Measurements from ENCODE around the gene KASH5. TPM values are rescaled to one million over a fixed set of nuclear protein-coding genes. Genes with fewer than 3 reads are reported as not detected.
"Not testable (repeated sequence)": the region's sequence is repeated elsewhere in the genome, so short reads cannot be mapped to it uniquely, and the experiment has no call there.

Gene KASH5
- total RNA-seq, 1 donor from 2014 or later = not detected

DNA sequence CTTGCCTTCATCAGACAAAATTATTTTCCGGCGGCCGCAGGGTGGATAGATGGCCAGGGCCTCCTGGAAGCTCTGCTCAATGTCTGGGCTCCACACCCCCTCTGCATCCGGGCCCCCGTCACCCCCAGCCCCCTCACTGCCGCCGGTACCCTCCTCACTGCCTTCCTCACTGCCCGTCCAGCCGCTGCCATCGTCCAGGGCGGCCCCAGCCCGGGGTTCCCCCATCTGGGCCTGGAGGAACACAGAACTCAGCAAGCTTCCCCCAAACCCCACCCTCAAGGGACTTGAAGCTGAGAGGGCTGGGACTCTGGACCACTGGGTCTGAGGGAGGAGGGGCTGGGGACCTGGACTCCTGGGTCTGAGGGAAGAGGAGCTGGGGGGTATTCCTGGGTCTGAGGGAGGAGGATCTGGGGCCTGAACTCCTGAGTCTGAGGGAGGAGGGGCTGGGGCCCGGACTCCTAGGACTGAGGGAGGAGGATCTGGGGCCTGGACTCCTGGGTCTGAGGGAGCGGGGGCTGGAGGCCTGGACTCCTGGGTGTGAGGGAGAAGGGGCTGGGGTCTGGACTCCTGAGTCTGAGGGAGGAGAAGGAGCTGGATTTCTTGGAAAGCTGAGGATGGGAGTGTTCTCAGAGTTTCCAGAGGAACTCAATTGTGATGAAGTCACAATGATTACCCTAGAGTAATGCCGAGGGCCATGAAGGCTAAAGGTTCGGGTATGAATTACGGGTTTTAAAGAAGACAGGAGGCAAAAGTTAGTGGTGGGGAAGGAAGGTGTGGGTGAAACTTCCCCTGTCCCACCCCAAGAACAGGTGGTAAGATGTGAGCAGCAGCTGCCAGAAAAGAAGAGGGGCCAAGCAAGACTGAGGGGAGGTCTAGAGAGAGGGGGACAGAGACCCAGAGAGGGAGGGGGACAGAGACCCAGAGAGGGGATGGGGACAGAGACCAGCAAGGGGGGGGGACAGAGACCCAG is 27.9 kb upstream of the KASH5 start:
- intact Hi-C loops (cut with DNase I) = loop anchor here (2.0 kb wide), 1 partner anchor 19 kb away; no protein-coding TSS in a partner anchor
- no peak for DNase-seq (ENCODE audit: low spot score)

DNA sequence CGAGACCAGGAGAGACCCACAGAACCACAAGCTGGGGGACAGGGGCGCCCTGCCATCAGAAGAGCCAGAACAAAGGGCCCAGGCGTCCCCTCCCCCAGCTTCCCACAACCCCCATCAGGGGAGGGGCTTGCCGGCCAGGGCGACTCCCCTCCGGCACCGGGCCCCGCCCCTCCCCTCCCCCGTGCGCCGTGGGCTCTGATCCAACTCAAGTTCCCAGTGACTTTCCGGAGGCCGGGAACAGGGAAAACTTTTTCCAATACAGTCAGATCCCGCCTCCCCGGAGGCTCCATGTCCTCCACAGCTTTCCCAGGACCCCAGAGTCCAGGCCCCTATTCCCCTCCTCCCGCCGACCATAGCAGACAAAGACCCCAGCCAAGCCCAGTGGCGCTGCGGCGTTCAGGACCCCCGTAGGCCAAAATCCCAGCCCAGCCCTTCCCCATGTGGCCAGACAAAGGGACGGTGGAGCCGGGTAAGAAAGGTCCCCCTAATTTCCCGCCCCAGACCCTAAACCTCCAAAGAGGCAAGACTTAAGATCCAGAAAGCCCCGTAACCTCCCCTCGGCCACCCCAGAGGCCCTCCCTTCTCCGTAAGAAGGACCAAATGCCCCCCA is 26.5 kb upstream of the KASH5 start:
- DNase-seq (ENCODE audit: low spot score) = peak; percentile 87
- intact Hi-C loops (cut with DNase I) = loop anchor here (2.0 kb wide), 2 partner anchors 21 to 81 kb away; no protein-coding TSS in a partner anchor

DNA sequence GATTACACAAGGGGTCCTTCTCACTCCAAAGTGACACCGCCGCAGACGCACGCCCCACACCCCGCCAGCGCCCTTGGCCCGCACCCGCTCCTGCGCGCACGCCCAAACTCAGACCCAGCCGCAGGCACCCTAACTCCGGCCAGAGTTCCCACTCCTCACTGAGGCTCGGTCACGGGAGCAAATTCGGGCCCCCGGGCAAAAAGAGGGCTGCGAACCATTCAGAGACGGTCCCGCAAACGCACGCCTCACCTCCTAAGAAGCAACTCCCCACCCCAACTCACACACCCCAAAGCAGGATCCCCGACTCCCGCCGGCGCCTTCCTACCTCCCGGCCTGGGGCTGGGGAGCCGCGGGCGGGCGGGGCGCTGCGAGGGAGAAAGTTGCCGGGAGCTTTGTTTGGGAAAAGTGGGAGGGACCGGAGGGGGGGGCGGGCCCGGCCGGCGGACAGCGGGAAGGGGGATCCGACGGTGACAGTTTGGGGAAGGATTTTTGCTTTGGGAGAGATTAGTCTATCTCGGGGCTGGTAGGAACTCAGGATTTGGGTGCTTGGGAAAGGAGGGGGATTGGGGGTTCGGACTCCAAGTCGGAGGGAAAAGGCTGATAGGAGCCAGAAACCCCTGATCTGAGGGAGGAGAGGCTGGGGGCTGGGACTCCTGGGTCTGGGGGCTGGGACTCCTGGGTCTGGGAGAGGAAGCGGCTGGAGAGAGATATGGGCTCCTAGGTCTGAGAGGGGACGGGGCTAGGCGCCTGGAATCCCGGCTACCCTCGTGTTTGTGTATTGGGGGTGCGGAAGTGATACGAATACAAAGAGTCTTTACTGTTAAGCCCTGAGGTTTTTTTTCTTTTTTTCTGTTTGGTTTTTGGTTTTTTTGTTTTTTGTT is 25.8 kb upstream of the KASH5 start, which contains the start of gene TEAD2:
TSS of gene TEAD2 (minus strand) at position 369 of the 881 bp plus-strand sequence. CDS start 2,341 bp downstream, outside the sequence.
- DNase-seq (ENCODE audit: low spot score) = peak; percentile 89
- intact Hi-C loops (cut with DNase I) = loop anchor here (2.0 kb wide), 1 partner anchor 81 kb away; no protein-coding TSS in a partner anchor

DNA sequence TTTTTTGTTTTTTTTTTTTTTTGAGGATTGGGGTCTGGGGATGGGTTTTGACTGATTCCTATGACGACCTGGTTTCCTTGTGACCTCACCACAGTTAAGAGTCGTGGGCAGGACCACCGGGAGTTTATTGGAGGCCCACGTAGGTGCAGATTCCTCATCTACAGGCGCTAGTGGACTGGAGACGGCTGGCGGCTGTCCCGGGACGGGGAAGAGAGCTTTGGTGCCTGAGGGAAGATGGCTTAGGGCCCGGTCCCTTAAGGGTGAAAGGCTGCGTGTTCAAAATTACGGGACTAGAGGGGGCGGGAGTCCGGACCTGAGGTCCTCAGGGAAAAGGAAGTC is 25.2 kb upstream of the KASH5 start:
- intact Hi-C loops (cut with DNase I) = loop anchor here (2.0 kb wide), 1 partner anchor 80 kb away; no protein-coding TSS in a partner anchor
- DNase-seq (ENCODE audit: low spot score) = no peak

DNA sequence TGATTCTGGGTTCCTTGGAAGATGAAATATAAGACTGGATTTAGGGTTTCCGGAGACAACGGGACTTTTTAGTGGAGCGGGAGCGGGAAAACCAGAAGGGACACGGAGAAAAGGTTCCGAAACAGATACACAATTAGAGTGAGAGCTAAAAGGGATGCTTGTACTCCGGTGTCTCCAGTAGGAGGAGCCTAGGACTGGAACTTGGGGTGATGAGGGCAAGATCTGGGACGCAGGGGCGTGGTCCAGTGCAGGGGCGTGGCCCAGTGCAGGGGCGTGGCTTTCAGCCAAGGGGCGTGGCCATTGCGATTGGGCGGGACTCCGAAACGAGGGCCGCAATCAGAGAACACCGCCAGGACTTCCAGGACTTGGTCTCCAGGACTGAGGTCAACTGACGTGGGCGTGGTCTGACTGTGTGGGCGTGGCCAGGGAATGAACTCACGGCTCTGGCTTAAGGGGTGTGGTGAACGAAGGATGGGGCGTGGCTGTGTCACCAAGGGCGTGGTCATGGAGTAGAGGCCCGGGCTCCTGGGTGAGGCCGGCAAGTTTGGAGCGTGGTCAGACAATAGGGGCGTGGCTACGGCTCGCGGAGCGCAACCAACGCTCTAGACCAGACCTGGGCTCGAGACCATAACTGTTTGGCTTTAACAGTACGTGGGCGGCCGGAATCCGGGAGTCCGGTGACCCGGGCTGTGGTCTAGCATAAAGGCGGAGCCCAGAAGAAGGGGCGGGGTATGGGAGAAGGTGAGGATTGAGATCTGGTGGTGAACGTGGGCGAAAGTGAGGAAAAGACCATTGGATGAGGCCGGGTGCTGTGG is 24.6 kb upstream of the KASH5 start, which contains the start of gene DKKL1:
TSS of gene DKKL1 (plus strand) at position 610 of the 815 bp plus-strand sequence. CDS start at position 732, 122 bp downstream.
- intact Hi-C loops (cut with DNase I) = loop anchor here (2.0 kb wide), 1 partner anchor 79 kb away; no protein-coding TSS in a partner anchor
- DNase-seq (ENCODE audit: low spot score) = peak; percentile 99

DNA sequence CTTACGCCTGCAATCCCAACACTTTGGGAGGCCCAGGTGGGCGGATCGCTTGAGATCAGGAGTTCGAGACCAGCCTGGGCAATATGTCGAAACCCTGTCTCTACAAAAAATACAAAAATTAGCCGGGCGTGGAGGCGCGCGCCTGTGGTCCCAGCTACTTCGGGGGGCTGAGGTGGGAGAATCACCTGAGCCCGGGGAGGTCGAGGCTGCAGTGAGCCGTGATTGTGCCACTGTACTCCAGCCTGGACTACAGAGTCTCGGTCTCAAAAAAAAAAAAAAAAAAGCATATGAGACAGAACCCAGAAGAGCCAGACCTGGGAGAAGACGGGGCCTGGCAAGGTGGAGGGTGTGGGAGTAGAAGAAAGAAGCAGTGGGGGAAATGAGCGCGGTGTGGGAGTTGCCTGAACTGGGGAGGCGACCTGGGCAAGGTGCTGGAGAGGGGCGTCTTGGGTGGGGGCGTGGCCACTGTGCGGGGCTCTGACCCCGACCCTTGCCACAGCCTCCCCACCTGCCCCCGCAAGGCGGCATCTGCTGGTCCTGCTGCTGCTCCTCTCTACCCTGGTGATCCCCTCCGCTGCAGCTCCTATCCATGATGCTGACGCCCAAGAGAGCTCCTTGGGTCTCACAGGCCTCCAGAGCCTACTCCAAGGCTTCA is 23.8 kb upstream of the KASH5 start:
- no peak for DNase-seq (ENCODE audit: low spot score)
- intact Hi-C loops (cut with DNase I) = no loop called here

DNA sequence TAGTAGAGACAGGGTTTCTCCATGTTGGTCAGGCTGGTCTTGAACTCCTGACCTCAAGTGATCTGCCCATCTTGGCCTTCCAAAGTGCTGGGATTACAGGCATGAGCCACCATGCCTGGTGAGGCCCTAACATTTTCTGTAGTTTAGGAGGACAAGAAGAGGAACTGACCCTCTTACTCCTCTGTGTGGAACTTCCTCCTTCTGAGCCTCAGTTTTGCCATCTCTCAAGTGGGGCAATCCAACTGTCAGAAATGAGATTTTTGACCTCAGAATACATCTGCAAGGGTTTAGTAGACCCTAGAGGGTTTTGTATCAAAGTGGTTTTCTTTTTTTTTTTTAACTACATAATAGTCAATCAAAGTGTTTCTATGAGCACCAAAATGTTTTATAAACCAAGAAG is 21.9 kb upstream of the KASH5 start:
- intact Hi-C loops (cut with DNase I) = no loop called here
- DNase-seq (ENCODE audit: low spot score) = no peak

DNA sequence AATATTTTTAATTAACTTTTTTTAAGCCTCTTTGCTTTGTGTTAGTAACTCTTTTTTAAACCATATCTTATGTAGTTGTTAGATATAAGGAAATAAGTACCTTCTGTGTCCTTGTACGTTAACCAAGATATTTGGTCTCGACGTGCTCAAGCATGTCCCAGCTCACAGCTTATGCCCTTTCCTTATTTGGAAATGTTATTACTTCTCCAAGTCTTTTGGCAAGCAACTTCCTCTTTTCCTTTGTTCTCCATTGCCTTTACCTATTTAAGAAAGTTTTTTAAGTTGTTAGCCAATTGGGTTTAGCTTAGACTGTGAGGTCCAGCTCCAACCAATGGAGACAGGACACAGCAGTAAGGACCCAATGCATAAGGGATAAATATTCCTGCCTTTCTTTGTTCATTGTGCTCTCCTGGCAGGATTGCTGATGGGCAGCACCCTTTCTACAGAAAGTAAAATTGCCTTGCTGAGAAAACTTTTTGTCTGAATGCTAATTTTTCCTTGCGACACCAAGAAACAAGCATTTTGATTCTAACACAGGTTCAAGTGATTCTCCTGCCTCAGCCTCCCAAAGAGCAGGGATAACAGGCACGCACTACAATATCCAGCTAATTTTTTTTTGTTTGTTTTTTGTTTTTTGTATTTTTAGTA is 19.2 kb upstream of the KASH5 start:
- intact Hi-C loops (cut with DNase I) = no loop called here
- no peak for DNase-seq (ENCODE audit: low spot score)

DNA sequence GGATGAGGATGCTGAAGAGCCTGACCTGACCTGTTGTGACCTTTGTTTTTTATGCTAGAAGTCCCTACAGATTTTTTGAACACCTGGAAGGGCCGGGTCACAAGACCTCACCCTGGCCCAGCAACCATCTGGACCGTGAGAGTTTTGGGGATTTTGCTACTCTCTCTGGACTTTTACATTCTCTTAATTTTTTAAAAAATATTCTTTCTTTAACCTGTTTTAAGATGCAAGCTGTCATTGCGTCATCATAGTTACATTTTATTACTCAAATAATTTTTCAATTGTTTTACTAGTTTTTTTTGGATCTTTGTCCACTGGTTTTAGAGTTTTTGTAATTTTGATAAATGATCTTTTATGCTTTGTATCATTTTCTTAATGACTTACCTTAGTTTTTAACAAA is 16.9 kb upstream of the KASH5 start:
- no peak for DNase-seq (ENCODE audit: low spot score)

DNA sequence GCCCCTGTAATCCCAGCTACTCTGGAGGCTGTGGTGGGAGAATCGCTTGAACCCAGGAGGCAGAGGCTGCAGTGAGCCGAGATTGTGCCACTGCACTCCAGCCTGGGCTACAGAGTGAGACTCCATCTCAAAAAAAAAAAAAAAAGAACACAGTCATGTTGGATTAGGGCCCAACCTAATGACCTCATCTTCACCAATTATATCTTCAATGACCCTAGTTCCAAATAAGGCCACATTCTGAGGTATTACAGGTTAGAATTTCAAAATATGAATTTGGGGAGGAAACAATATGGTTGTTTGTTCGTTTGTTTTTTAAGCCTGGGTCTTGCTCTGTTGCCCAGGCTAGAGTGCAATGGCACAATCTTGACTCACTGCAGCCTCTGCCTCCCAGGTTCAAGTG is 14.9 kb upstream of the KASH5 start:
- intact Hi-C loops (cut with DNase I) = not testable (repeated sequence)

More for the DNA sequence above, 16.9 kb upstream of the KASH5 start:
- intact Hi-C loops (cut with DNase I) = no loop called here

DNA sequence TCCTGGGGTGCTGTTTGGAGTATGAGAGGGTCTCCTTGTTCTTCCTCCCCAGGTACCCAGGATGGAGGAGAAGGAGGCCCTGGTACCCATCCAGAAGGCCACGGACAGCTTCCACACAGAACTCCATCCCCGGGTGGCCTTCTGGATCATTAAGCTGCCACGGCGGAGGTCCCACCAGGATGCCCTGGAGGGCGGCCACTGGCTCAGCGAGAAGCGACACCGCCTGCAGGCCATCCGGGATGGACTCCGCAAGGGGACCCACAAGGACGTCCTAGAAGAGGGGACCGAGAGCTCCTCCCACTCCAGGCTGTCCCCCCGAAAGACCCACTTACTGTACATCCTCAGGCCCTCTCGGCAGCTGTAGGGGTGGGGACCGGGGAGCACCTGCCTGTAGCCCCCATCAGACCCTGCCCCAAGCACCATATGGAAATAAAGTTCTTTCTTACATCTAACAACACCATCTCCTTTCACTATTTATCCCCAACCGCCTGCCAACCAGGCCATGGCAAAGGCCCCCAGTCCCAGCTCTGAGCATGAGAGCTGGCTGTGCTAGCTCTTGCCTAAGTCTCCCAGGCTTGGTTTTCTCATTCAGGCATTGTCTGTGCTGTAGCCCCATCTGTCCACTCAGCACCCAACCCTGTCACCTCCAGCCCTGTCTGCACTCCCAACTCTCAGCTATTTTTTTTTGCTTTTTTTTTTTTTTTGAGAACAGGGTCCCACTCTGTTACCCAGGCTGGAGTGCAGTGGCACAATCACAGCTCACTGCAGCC is 13.2 kb upstream of the KASH5 start:
- intact Hi-C loops (cut with DNase I) = no loop called here
- DNase-seq (ENCODE audit: low spot score) = no peak

More for the DNA sequence above, 14.9 kb upstream of the KASH5 start:
- not testable (repeated sequence) for DNase-seq (ENCODE audit: low spot score)

DNA sequence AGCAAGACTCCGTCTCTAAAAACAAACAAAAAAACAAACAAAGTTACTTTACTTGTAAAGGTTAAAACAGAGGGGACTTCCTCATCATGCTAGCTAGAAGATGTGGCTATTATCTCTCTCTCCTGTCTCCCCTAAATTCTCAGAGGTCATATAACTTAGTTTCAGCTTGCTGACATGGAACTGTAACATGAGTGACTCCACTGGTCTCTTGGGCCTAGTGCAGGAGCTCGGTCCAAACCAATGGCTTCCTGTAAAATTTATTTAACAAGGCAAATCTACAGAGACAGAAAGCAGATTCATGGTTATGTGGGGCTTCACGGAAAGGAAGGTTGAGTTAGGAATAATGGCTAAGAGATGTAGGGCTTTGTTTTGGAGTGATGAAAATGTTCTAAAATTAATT is 9.5 kb upstream of the KASH5 start:
- intact Hi-C loops (cut with DNase I) = no loop called here
- no peak for DNase-seq (ENCODE audit: low spot score)

DNA sequence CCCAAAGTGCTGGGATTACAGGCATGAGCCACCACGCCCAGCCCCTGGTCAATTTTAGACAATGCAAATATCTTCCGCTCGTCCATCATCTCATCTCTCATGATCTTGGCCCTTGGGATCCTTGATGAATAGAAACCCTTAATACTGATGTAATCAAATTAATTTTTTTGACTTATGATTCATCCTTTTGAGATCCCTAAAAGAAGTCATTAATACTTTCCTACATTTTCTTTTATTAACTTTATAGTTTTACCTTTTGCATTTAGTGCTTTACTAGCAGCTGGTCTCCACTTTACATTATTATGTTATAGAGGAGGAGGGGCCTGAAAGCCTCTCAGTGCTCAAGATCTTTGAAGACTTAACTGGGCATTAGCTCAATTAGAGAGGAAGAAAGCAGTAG is 7.7 kb upstream of the KASH5 start:
- DNase-seq (ENCODE audit: low spot score) = no peak
- intact Hi-C loops (cut with DNase I) = no loop called here

DNA sequence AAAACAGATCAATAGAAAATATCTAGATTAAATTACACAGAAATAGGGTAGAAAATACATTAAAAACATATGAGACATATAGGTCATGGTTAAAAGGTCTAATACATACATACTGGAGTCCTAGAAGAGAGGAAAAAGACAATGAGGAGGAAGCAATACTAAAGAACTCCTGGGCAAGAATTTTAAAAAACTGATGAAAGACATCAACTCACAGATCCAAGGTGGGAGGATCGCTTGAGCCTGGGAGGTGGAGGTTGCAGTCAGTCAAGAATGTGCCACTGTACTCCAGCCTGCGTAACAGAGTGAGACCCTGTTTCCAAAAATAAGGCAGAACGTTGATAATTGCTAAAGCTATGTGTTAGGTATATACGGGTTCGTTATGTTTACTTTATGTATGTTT is 5.4 kb upstream of the KASH5 start:
- no peak for DNase-seq (ENCODE audit: low spot score)

DNA sequence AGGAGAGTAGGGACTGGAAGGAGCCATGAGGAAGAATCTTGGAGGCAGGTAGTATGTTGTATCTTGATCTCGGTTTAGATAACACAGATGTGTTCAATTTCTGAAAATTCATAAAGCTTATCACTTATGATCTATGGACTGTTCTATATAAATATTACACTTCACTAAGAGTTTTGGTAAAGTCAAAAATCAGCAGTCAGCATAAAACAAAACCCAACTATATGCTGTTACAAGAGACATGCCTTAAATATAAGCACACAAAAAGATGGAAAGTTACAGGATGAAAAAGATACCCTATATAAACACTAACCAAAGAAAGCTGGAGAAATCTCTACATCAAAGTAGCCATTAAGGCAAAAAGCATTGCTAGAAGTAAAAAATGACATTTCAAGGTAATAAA is 4.5 kb upstream of the KASH5 start:
- intact Hi-C loops (cut with DNase I) = no loop called here
- DNase-seq (ENCODE audit: low spot score) = no peak

More for the DNA sequence above, 5.4 kb upstream of the KASH5 start:
- intact Hi-C loops (cut with DNase I) = no loop called here

DNA sequence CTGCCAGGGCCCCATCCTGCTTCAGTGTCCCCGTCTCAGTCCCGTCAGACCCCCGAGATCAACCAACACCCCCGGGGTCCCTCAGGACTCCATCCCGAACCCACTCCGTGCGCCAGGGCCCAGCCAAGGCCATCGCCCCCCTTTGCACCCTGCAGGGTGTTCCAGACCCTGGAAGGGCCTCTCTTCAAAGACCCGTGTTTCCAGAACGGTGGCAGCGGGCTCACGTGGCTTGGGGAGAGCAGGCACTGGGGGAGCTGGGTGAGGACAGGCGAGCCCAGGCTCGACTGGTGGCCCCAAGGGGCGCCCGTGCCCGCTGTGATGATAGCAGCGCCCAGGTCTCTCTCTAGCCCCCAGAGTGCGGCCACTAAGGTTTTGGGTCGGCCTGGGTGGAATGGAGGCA is 1.4 kb downstream of the KASH5 start:
- intact Hi-C loops (cut with DNase I) = no loop called here
- DNase-seq (ENCODE audit: low spot score) = no peak
